ENCODE results near the gene HSPA9. TPM values are rescaled to one million over a fixed set of nuclear protein-coding genes. Genes with fewer than 3 reads are reported as not detected.
A peak's percentile ranks its signal among the peaks of the same experiment; 100 is the strongest.

Gene HSPA9
- polyA plus RNA-seq, 1 donor from 2014 or later, result 280 TPM

GRCh38 chr5:138573949-138574670, 1.1 kb downstream of the HSPA9 start:
- H3K27me3 ChIP-seq (ENCODE audit: insufficient read depth, low read depth, low read length), result no peaks in the 10 kb centered on the region
- no peaks in the 10 kb centered on the region for H4K20me1 ChIP-seq (ENCODE audit: insufficient read depth)
- H2AFZ ChIP-seq (ENCODE audit: low read depth, low read length), result no peak overlapping the region
- H3K9ac ChIP-seq (ENCODE audit: low read length), result peak overlapping the region; percentile 96
- H3K79me2 ChIP-seq (replicated peaks; ENCODE audit: insufficient read depth, low read length), result peaks cover 18% of the 10 kb centered on the region
- H3F3A ChIP-seq (ENCODE audit: insufficient read depth, low read length, poor library complexity, severe bottlenecking), result no peaks in the 10 kb centered on the region
- peak overlapping the region; percentile 99 for H3K27ac ChIP-seq (ENCODE audit: low read length)
- H3K4me3 ChIP-seq (ENCODE audit: low read length), result peak overlapping the region; percentile 94
- TF ChIP-seq EZH2 (IDR thresholded peaks at IDR 0.05; ENCODE audit: borderline replicate concordance, insufficient read depth, low read length, poor library complexity, severe bottlenecking) (no peak), CTCF (IDR thresholded peaks at IDR 0.05; ENCODE audit: poor library complexity, severe bottlenecking) (no peak), REST (IDR thresholded peaks at IDR 0.05; ENCODE audit: borderline replicate concordance) (no peak), RAD21 (conservative IDR thresholded peaks at IDR 0.05) (no peak), SMC3 (conservative IDR thresholded peaks at IDR 0.05; ENCODE audit: poor library complexity) (no peak), EP300 (conservative IDR thresholded peaks at IDR 0.05; ENCODE audit: poor library complexity, severe bottlenecking) (no peak), POLR2AphosphoS5 (IDR thresholded peaks at IDR 0.05) (no peak), TAF1 (IDR thresholded peaks at IDR 0.05; ENCODE audit: low read depth) (no peak), MXI1 (conservative IDR thresholded peaks at IDR 0.05; ENCODE audit: poor library complexity, severe bottlenecking) (no peak)
- no peaks in the 10 kb centered on the region for H3K9me2 ChIP-seq (ENCODE audit: insufficient read depth, low read length)
- peak overlapping the region; percentile 75 for H3K4me2 ChIP-seq (ENCODE audit: low read length)
- H3K9me3 ChIP-seq (ENCODE audit: low read length), result no peaks in the 10 kb centered on the region
- H3K36me3 ChIP-seq (ENCODE audit: insufficient read depth, low read length), result no peaks in the 10 kb centered on the region

GRCh38 chr5:138573223-138573622, 2.0 kb downstream of the HSPA9 start:
- H3K36me3 ChIP-seq (ENCODE audit: insufficient read depth, low read length), result no peaks in the 10 kb centered on the region
- H4K20me1 ChIP-seq (ENCODE audit: insufficient read depth), result no peaks in the 10 kb centered on the region
- no peaks in the 10 kb centered on the region for H3K9me3 ChIP-seq (ENCODE audit: low read length)
- no peaks in the 10 kb centered on the region for H3F3A ChIP-seq (ENCODE audit: insufficient read depth, low read length, poor library complexity, severe bottlenecking)
- H3K9me2 ChIP-seq (ENCODE audit: insufficient read depth, low read length), result no peaks in the 10 kb centered on the region
- peaks cover 21% of the 10 kb centered on the region for H3K79me2 ChIP-seq (replicated peaks; ENCODE audit: insufficient read depth, low read length)
- H3K4me2 ChIP-seq (ENCODE audit: low read length), result no peak overlapping the region
- no peak overlapping the region for H3K9ac ChIP-seq (ENCODE audit: low read length)
- H3K4me3 ChIP-seq (ENCODE audit: low read length), result peak overlapping the region; percentile 94
- no peak overlapping the region for H2AFZ ChIP-seq (ENCODE audit: low read depth, low read length)
- TF ChIP-seq TAF1 (IDR thresholded peaks at IDR 0.05; ENCODE audit: low read depth) (no peak), EZH2 (IDR thresholded peaks at IDR 0.05; ENCODE audit: borderline replicate concordance, insufficient read depth, low read length, poor library complexity, severe bottlenecking) (no peak), REST (IDR thresholded peaks at IDR 0.05; ENCODE audit: borderline replicate concordance) (no peak), POLR2AphosphoS5 (IDR thresholded peaks at IDR 0.05) (no peak), MXI1 (conservative IDR thresholded peaks at IDR 0.05; ENCODE audit: poor library complexity, severe bottlenecking) (no peak), EP300 (conservative IDR thresholded peaks at IDR 0.05; ENCODE audit: poor library complexity, severe bottlenecking) (no peak), CTCF (IDR thresholded peaks at IDR 0.05; ENCODE audit: poor library complexity, severe bottlenecking) (no peak), SMC3 (conservative IDR thresholded peaks at IDR 0.05; ENCODE audit: poor library complexity) (no peak), RAD21 (conservative IDR thresholded peaks at IDR 0.05) (no peak)
- H3K27me3 ChIP-seq (ENCODE audit: insufficient read depth, low read depth, low read length), result no peaks in the 10 kb centered on the region
- no peak overlapping the region for H3K27ac ChIP-seq (ENCODE audit: low read length)

Measured in neural cell (in vitro differentiated cells).